GM18519 (cell line): ENCODE measurements around the gene TMIGD2.

Source experiments
- ATAC-seq: cut with Tn5 transposase; IDR thresholded peaks from one replicate; pipeline ENCODE4 v1.9.1; 2021; ENCODE audit warnings: mild to moderate bottlenecking, moderate library complexity; ENCODE audit not compliant: unreplicated experiment, low FRiP score

Gene TMIGD2

DNA sequence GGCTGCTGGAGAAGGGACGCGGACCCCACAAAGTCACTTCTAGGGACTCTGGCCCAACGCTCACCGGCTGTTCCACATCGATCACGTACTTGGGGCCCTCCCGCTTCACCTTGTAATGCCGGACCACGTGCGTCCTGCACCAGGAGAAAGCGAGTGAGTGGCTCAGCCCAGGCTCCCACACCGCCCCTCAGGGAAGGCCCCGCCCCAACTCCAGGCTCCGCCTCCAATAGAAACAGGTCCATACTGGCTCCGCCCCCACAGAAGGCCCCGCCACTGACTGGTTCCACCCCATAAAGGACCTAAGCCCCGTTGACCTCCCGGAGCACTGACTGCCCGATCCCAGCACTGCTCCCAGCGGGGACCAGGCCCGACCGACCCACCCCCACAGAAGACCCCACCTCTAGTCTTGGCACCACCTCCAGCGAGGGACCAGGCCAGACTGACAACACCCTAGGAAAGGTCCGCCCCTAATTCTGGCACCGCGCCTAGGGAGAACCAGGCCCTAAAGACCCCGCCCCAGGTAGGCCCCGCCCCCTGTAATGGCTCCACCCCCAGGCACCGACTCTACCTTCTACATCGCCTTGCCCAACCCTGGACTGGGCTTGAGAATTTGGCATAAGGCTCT lies 25.2 kb upstream of the TMIGD2 start:
- ATAC-seq: no peak

DNA sequence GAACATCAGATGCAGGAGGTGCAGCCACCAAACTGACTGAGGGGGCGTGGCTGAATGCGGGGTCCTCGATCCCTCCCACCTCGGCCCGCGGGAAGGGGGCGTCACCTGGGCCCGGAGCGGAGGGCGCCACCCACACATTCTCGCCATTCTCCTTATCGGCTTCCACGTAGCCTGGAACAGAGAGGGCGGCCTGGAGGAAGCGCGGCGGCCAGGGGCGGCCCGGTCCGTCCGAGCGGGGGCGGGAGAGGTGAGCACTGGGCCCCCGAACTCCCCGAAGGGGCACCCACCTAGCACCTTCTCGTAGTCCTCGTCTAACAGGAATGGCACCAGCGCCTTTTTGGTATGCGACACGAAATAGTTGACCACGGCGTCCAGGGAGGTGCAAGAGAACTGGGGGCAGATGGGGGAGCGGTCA lies 24.7 kb upstream of the TMIGD2 start:
- no peak for ATAC-seq

- no peak for ATAC-seq
These were observed 24.1 kb upstream of the TMIGD2 start for GRCh38 chr19:4326215-4326836.

- no peak for ATAC-seq
These were observed 22.0 kb upstream of the TMIGD2 start for GRCh38 chr19:4324228-4324627.

DNA sequence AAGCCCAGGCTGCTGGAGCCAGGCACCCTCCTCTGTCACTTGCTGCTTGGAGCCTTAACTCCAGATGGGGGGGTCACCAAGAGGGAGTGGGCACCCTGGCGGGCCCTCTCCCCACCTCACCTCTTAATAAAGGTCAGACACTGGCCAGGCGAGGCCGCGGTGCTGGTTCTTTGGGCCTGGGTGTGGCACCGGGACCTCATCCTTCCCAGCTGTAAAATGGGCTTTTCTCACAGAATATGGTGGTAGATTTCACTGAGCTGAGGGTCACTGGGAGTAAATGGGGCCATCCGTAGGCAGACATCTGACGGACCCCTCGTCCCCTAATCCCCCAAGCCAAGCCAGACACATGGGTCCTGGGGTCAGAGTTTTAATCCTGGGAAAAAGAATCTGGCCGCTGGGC lies 21.5 kb upstream of the TMIGD2 start:
- no peak for ATAC-seq

- ATAC-seq: no peak
These were observed 20.9 kb upstream of the TMIGD2 start for GRCh38 chr19:4322942-4323665.

- no peak for ATAC-seq
These were observed 18.2 kb upstream of the TMIGD2 start for GRCh38 chr19:4320419-4320818.

DNA sequence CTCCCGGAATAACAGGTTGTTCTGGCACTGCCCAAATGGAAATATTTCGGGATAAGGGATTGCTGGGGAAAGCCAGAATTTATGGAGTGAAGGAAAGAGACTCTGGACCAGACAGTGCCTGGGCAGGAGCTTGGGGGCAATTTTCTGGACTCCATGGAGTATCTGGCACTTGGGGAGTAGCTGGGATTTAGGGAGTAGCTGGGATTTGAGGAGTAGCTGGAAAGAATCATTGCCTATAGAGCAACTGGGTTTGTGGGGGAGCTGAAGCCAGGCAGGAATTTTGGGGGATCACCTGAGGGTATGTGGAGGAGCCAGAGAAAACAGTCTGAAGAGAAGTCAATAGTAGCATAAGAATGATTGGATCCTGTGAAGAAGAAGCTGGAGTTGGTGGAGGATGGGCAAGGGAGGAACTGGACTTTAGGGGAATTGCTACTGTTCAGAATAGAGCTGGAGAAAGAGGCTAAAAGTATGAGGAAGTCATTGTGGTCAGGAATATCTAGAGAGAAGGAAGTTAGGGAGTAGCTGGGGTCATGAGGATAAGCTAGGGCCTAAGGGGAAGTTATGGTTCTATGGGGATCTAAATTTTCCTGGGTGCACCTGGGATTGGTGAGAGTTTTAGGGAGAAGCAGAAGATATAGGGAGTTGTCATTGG lies 17.0 kb upstream of the TMIGD2 start:
- no peak for ATAC-seq

GRCh38 chr19:4318460-4318859 lies 16.3 kb upstream of the TMIGD2 start:
- ATAC-seq: no peak

- ATAC-seq: no peak
These were observed 14.8 kb upstream of the TMIGD2 start for GRCh38 chr19:4316956-4317355.

- ATAC-seq: no peak
These were observed 11.8 kb upstream of the TMIGD2 start for GRCh38 chr19:4313847-4314490.

- ATAC-seq: no peak
These were observed 8.3 kb upstream of the TMIGD2 start for GRCh38 chr19:4310247-4311121.

- no peak for ATAC-seq
These were observed 3.5 kb upstream of the TMIGD2 start for GRCh38 chr19:4305659-4306058.

GRCh38 chr19:4305257-4305612 lies 3.0 kb upstream of the TMIGD2 start:
- ATAC-seq: no peak

DNA sequence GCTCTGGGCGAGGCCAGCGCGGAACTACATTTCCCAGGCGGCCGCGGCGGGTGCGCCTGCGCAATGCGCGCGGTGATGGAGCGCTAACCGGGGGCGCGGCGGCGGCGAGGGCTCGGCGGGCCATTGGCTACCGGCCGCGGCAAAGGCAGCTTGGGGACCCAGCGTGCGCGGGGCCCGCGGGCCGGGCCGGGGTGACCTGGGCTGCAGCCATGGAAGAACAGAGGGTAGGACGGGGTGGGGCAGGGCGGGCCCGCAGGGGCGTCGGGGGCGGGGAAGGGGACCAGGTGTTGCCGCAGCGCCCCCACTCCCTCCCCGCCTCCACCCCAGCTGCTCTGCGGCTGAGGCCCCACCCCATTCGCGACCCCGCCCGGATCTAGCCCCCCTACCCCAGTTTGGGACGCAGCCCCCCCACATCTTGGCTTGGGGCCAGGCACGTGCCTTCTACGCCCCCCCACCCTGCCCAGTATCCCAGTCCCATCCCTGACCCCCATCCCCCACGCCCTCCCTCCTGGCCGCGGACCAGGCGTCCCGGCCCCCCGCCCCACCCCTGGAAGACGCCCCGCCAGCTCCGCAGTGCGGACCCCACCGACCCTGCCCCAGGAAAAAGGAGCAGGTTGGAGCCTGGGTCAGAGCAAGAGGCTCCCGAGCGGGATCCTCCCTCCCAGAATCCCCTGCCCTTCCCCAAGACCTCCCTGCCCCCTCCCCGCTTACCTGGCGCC lies 2.5 kb upstream of the TMIGD2 start, which contains the start of gene FSD1:
Gene FSD1 (plus strand): TSS at position 61 of the 719 bp plus-strand sequence. CDS start 149 bp downstream, at position 210.
- ATAC-seq: no peak

DNA sequence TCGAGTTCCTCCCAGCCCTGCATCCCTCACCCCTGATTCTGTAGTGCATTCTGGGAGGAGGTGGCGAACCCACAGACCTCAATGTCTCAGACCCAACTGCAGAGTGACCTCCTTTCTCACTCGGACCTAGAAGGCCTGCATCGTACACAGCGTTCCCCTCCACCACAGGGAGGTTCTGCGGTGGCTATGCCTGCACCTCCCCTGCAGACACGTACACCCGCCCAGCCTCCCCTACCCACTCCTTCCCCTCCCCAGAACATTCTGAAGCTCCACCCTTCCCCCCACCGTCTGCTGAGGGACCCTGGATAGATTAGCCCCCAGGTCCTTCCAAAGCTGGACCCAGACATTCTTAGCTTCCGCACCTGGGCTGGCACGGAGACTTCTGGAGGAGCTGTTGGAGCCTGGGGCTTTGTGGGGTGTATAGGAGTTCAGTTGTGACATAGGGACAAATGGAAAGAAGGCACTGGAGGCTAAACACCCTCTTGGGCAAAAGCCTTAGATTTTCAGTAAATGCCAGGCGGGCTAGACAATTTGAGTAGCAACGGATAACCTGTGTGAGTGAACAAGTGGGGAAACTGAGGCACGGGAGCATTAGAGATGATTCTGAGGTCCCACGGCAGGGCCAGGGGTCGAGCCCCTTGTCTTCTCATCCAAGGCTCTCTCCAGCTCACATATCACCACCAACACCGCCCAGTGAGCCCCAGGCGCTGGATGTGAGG lies 1.8 kb upstream of the TMIGD2 start:
- ATAC-seq: no peak

DNA sequence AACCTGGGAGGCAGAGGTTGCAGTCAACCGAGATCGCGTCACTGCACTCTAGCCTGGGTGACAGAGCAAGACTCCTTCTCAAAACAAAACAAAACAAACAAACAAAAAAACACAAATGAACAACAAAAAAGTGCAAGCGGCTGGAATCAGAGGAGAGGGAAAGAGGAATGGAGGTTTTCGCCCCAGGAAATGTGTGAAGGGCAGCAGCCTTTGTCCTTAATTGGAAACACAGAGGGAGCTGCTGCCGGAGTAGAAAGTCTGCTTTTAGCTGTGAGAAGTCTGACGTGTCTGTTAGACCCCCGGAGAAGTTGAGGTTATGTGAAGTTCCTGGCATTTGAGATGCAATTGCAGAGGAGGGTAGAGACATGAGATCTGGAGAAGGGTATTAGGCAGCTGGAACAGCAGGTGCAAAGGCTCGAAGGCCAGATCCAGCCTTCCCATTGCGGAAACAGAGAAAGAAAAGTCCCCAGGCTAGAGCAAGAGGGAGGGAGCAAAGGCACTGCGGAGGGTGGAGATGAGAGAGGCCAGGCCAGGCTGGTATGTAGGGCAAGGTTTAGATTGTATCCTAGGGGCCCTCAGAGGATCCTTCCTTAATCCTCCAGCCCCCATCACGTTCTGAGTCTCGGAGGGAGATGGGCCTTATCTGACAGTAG lies 473 bp downstream of the TMIGD2 start:
- ATAC-seq: no peak

GRCh38 chr19:4300589-4300988 lies 1.6 kb downstream of the TMIGD2 start:
- no peak for ATAC-seq
